Midbrain (tissue), 1 donor: Measurements from ENCODE around the gene MAEA.

Source experiments
- DNase-seq: peaks from one replicate; lab custom pipeline; 2025; lab: John Stamatoyannopoulos, UW

Gene MAEA

DNA sequence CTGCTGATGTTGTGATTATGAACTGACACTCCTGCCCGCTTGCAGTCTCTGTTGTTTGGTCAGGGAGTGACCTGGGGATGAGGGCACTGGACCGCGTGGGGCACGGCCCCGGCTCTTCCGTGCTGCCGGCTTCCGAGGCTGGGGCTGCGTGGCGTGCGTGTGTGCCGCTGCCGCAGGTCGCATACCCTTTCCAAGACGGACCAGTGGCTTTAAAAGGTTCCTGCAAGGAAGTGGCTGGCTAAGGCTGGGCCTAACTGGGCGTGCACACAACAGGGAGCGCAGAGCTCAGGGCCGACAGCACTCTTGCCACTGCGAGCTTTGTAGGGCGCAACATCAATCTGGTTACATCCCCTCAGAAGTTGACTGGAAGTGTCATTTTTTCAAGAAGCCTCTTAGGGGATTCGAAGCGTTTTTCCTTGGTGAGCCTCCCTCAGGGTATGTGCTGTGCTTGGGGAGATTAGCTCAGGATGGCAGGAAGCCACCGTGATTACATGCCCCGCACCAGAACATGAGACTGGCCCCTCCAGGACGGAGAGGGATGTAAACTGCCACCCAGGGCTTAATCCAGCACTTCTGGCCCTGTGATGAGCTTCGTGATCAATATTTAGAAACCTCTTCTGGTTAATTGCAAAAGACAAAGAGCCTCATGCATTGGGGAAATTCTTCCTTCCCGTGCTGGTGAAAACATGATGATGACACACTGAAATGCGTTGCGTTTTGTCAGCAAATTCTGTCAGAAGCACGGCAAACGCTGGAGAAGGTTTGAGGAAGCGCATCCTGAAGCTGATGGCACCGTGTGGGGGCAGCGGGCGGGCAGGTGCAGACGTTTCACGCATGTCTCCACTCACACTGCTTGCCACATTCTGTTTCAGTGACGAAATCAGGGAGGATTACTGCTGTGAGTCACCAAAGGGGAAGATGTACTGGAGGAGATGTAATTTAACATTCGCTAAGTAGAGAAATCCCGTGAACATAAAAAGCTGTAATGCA lies 11.1 kb downstream of the MAEA start:
- no peak for DNase-seq

GRCh38 chr4:1302159-1302558 lies 12.5 kb downstream of the MAEA start:
- DNase-seq = no peak

- no peak for DNase-seq
Measured at GRCh38 chr4:1305261-1305711, 15.6 kb downstream of the MAEA start.

DNA sequence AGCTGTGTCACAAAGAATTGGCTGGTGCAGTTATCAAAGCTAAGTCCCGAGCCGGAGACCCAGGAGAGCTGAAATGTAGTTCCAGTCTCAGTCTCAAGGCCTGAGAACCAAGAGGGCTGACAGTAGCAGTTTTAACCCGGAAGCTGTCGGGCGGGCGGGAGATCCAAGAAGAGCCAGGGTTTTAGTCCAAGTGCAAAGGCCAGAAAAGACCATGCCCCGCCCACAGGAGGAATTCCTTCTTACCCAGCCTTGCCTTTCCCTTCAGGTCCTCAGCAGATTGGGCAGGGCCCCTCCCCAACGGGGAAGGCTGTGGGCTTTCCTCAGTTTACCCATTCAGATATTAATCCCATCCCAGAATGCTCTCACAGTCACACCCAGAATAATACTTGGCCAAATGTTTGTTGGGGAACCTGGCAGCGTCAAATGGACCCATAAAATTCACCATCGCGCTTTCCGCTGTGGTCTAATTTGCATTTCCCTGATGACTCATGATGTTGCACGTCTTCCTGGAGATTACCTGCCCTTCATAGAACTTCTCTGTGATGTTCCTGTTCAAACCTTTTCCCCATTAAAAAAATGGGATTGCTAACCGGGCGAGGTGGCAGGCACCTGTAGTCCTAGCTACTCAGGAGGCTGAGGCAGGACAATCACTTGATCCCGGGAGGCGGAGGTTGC lies 16.2 kb downstream of the MAEA start:
- no peak for DNase-seq

- DNase-seq = no peak
Measured at GRCh38 chr4:1307951-1308735, 18.5 kb downstream of the MAEA start.

- DNase-seq = peak; percentile 92
Measured at GRCh38 chr4:1309261-1310010, 19.7 kb downstream of the MAEA start.

GRCh38 chr4:1310031-1310795 lies 20.5 kb downstream of the MAEA start:
- DNase-seq = no peak

GRCh38 chr4:1310796-1311631 lies 21.3 kb downstream of the MAEA start:
- DNase-seq = no peak

- no peak for DNase-seq
Measured at GRCh38 chr4:1312821-1313640, 23.3 kb downstream of the MAEA start.

DNA sequence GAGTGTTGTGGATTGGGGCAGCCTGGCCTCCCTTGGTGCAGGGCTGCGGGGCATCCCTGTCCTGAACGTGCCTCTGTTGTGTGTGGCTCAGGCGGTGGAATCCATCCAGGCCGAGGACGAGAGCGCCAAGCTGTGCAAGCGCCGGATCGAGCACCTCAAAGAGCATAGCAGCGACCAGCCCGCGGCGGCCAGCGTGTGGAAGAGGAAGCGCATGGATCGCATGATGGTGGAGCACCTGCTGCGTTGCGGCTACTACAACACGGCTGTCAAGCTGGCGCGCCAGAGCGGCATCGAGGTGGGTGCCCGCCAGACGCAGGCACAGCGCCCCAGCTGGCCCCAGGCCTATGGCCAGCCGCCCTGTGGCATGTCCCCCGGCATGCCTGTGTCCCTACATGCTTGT lies 25.6 kb downstream of the MAEA start:
- DNase-seq = no peak

GRCh38 chr4:1315836-1316536 lies 26.3 kb downstream of the MAEA start:
- DNase-seq = no peak

- DNase-seq = no peak
Measured at GRCh38 chr4:1316537-1317168, 27.0 kb downstream of the MAEA start.

- no peak for DNase-seq
Measured at GRCh38 chr4:1317177-1318045, 27.7 kb downstream of the MAEA start.

GRCh38 chr4:1318046-1318375 lies 28.3 kb downstream of the MAEA start:
- DNase-seq = no peak

- no peak for DNase-seq
Measured at GRCh38 chr4:1318488-1319213, 29.0 kb downstream of the MAEA start.

DNA sequence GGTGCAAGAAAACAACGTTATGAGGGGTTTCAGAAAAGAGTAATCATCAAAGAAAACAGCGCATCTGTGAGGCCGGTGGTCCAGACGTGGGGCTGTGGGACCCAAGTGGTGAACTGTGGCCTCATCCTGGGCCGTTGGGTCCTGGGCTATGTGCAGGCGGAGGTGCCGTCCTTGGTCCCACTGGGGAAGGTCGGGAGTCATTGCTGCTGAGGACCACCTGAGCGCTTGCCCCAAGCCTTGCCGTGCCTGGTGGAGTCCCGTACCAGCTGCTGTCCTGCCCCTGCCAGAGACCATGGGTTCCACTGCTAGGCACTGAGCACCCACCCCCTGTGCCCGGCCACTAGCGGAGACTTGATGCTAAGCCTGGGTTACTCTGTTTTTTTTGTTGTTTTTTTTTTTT lies 31.8 kb downstream of the MAEA start:
- DNase-seq = no peak
